ENCODE data around the gene MAT2A.

MAT2A gene

DNA sequence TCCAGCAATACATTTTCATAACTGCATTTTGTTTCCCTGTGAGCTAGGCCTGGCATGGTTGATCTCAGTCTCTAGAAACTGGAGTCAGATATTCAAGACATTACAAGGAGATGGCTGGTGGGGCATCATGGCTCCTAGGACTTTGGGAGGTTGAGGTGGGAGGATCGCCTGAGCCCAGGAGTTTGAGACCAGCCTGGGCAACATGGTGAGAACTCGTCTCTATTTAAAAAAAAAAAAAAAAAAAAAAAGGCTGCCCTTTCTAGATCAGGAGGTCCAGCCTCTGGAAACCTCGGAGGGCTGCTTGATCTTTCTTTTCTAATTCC lies 38.1 kb downstream of the MAT2A start:
- no peaks in the 10 kb centered on the region for H3K36me3 ChIP-seq (ENCODE audit: control insufficient read depth, low read depth, low read length)
- H3K9ac ChIP-seq (ENCODE audit: low read length) = no peak overlapping the region
- H3K27ac ChIP-seq (ENCODE audit: low read length) = no peak overlapping the region
- peak overlapping the region; percentile 62 for H3K4me3 ChIP-seq (ENCODE audit: low read length)
- peaks cover 27% of the 10 kb centered on the region for H3K27me3 ChIP-seq (ENCODE audit: control insufficient read depth, insufficient read depth, low read length)
- no peaks in the 10 kb centered on the region for H3K9me3 ChIP-seq (ENCODE audit: control insufficient read depth, low read depth, low read length)
- H3K4me1 ChIP-seq (ENCODE audit: control insufficient read depth, low read depth, low read length) = peaks cover 25% of the 10 kb centered on the region

DNA sequence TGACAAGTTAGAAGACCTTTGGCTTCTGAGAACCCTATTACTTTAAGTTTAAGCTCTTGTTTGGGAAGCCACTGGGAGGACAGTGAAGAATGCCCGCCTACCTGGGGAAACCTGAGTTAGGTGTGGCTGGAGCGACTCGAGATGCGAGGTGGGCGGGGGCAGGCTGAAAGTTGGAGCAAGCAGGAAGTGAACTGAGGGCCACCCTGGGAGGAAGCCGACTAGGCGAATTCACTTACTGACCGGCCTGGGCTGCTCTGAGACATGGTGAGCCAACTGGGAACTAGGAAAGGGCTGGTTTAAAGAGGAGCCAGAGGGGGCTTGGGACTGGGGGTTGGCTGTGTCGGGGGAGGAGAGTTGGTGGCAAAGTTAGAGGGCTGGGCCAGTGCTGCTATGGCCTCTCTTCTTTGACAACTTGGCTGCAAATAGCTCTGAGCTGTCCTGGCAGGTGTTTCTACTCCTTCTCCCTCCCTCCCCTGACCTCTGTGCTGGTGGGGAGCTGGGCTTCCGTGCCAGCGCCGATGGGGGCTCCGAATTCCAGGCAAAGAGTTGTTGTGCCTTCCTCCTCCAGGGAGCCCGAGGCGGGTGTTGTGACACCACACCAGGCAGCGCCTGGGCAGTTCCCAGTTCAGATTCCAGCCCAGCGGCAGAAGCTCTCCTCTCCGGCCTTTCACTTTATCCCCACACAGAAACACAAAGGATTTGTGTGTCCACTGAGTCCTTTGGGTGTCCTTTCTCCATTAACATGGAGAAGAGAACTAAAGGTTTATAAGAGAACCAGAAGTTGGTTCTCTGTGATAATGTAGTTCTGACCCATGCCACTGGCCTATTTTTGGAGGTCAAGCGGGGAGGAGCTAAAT lies 38.6 kb downstream of the MAT2A start, which contains the start of gene VAMP8:
Gene VAMP8 (plus strand): TSS at position 201 of the 857 bp plus-strand sequence. CDS start 61 bp downstream, at position 262.
- Histone ChIP-seq H3K9ac (ENCODE audit: low read length) (peak within 1 kb of the TSS; percentile 26), H3K27ac (ENCODE audit: low read length) (no peak within 1 kb of the TSS), H3K36me3 (ENCODE audit: control insufficient read depth, low read depth, low read length) (no peaks in the 10 kb centered on the region), H3K9me3 (ENCODE audit: control insufficient read depth, low read depth, low read length) (no peaks in the 10 kb centered on the region), H3K27me3 (ENCODE audit: control insufficient read depth, insufficient read depth, low read length) (peaks cover 23% of the 10 kb centered on the region), H3K4me3 (ENCODE audit: low read length) (peak within 1 kb of the TSS; percentile 62), H3K4me1 (ENCODE audit: control insufficient read depth, low read depth, low read length) (peaks cover 25% of the 10 kb centered on the region)

DNA sequence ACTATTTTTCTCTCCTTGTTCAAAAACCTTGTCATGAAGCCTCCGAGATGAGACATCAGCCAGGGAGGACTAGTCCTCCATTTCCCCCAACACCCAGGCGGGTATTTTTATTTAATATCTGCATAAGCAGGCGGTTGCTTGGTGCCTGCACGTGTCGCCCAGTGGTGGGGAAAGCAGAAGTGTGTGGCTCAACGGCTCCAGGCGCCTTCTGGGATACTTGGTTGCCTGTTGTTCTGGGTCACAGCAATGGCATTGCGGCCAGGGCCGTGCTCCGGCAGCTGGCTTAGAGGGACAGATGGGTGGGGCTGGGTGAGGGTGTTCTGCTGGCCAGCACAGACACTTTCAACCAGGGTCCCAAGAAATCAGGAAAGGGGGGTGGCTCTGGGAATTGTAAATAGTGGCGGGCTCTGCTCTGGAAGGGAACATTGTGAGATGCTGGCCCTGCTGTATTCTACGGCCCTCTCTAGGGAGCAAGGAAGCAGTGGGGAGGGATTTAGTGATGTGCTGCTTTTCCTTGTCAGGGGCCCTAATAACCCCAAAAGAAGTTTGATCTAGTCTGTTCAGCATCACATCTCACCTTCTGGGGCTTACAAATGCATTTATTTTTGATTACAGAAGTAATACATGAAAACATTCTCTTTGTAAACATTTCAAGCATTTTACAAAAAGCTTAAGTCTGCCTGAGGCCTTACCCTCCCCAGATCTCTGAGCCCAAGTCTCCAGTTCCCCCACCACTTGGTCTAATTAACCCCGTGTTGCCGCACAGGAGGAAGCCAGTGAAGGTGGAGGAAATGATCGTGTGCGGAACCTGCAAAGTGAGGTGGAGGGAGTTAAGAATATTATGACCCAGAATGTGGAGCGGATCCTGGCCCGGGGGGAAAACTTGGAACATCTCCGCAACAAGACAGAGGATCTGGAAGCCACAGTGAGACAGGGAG lies 39.5 kb downstream of the MAT2A start:
- Histone ChIP-seq H3K4me3 (ENCODE audit: low read length) (peak overlapping the region; percentile 62), H3K4me1 (ENCODE audit: control insufficient read depth, low read depth, low read length) (peaks cover 25% of the 10 kb centered on the region), H3K36me3 (ENCODE audit: control insufficient read depth, low read depth, low read length) (no peaks in the 10 kb centered on the region), H3K27me3 (ENCODE audit: control insufficient read depth, insufficient read depth, low read length) (peaks cover 22% of the 10 kb centered on the region), H3K27ac (ENCODE audit: low read length) (no peak overlapping the region), H3K9ac (ENCODE audit: low read length) (no peak overlapping the region), H3K9me3 (ENCODE audit: control insufficient read depth, low read depth, low read length) (no peaks in the 10 kb centered on the region)

DNA sequence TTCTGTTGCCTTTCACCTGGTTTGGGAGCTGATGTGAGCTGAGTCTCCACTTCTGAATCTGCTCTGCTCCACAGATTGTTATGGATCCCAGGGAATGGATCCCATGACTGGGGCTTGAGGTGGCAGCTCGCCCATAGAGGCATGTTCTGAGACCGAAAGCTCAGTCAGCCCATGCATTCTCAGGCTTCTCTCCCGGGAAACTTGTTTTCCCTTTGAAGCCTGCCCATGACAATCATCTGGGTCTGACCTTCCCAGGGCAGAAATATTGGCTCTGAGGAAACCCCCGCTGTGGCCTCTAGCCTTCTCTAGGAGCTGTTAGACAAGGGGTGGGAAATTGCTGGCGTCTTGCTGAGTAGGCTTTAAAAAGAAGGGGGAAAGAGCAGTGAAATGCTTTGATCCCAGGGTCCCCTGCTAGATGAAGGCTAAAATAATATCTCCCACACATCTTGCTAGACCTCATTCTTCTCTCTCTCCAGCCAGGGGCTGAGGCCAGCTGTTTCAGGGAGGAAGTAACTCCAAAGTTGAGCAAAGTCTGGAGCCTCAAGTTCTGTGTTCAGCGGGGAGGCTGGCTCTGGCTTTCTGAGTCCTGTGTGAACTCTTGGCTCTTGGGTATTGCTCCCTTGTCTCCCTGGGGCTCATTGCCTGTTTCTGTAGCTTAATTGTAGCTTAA lies 40.4 kb downstream of the MAT2A start:
- Histone ChIP-seq H3K27ac (ENCODE audit: low read length) (no peak overlapping the region), H3K4me3 (ENCODE audit: low read length) (peak overlapping the region; percentile 10), H3K4me1 (ENCODE audit: control insufficient read depth, low read depth, low read length) (peaks cover 25% of the 10 kb centered on the region), H3K36me3 (ENCODE audit: control insufficient read depth, low read depth, low read length) (no peaks in the 10 kb centered on the region), H3K9ac (ENCODE audit: low read length) (no peak overlapping the region), H3K9me3 (ENCODE audit: control insufficient read depth, low read depth, low read length) (no peaks in the 10 kb centered on the region), H3K27me3 (ENCODE audit: control insufficient read depth, insufficient read depth, low read length) (peaks cover 29% of the 10 kb centered on the region)

DNA sequence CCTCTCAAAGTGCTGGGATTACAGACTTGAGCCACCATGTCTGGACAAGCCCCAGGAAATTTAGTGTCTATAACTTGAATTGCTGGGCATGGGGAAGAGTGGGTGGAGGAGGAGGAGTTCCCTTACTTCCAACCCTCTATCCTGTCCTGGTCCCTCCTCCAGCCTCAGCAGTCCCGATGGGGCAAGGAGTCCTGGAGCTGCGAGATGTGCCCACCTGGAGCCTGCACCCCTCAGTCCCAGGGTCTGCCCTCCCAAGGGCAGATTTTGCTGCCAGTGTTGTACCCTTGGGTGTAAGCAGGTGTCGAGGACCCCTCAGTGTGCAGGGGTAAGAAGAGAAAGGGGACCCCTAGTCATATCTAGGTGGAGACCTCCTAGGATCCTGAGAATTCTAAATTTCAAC lies 41.2 kb downstream of the MAT2A start:
- peaks cover 29% of the 10 kb centered on the region for H3K4me1 ChIP-seq (ENCODE audit: control insufficient read depth, low read depth, low read length)
- H3K9ac ChIP-seq (ENCODE audit: low read length) = no peak overlapping the region
- no peaks in the 10 kb centered on the region for H3K9me3 ChIP-seq (ENCODE audit: control insufficient read depth, low read depth, low read length)
- no peak overlapping the region for H3K27ac ChIP-seq (ENCODE audit: low read length)
- no peak overlapping the region for H3K4me3 ChIP-seq (ENCODE audit: low read length)
- peaks cover 37% of the 10 kb centered on the region for H3K27me3 ChIP-seq (ENCODE audit: control insufficient read depth, insufficient read depth, low read length)
- H3K36me3 ChIP-seq (ENCODE audit: control insufficient read depth, low read depth, low read length) = no peaks in the 10 kb centered on the region

DNA sequence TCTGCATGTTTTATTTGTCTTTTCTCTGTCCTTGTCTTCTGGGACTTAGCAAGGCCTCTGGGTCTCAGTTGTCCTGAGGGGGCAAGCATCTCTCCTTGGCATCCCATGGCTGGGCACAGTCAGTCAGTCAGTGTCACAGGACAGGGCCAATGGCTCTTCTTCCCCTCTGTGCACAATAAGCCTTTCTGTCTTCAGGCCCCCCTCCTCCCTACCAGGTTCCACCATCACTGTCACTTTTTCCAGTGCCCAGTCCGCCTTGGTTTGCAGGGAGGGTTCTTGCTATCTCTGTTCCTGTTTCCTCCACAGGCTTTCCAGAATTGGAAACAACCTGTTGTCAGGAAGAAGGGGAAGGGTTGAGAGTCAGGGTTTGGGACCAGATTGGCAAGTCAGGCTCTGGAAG lies 43.5 kb downstream of the MAT2A start:
- Histone ChIP-seq H3K4me1 (ENCODE audit: control insufficient read depth, low read depth, low read length) (peaks cover 27% of the 10 kb centered on the region), H3K9ac (ENCODE audit: low read length) (no peak overlapping the region), H3K36me3 (ENCODE audit: control insufficient read depth, low read depth, low read length) (no peaks in the 10 kb centered on the region), H3K27ac (ENCODE audit: low read length) (no peak overlapping the region), H3K9me3 (ENCODE audit: control insufficient read depth, low read depth, low read length) (no peaks in the 10 kb centered on the region), H3K4me3 (ENCODE audit: low read length) (no peak overlapping the region), H3K27me3 (ENCODE audit: control insufficient read depth, insufficient read depth, low read length) (peaks cover 44% of the 10 kb centered on the region)

DNA sequence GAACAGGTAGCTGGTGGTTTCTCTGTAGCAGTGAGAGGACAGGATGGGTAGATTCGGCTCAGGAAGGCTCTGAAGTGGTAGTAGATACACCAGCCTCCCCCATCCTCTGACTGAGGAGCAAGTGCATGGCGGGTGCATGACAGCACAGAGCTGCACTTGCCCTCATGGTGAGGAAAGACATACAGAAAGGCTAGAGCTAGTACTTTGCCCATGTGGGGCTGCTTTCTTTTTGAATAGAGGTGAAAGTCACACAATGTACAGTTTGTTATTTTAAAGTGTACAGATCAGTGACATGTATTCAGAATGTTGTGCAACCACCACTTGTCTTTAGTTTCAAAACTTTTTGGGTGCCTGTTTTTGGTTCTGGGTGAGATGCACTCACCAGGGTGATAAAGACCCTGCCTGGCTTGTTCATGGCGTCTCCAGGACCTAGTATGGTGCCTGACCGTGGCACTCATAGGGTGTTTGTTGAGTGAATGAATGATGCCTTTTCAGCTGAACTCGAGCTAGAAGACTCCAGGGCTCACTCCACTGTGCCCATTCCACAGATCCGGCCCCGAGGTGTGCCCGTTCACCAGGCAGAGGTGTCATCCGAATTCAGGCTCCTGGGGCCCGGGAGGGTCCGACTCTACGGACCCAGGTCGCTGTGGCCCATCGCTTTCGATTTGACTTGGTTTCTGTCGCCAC lies 44.8 kb downstream of the MAT2A start:
- Histone ChIP-seq H3K27me3 (ENCODE audit: control insufficient read depth, insufficient read depth, low read length) (peaks cover 44% of the 10 kb centered on the region), H3K27ac (ENCODE audit: low read length) (no peak overlapping the region), H3K36me3 (ENCODE audit: control insufficient read depth, low read depth, low read length) (no peaks in the 10 kb centered on the region), H3K4me1 (ENCODE audit: control insufficient read depth, low read depth, low read length) (peaks cover 14% of the 10 kb centered on the region), H3K4me3 (ENCODE audit: low read length) (peak overlapping the region; percentile 52), H3K9me3 (ENCODE audit: control insufficient read depth, low read depth, low read length) (no peaks in the 10 kb centered on the region), H3K9ac (ENCODE audit: low read length) (no peak overlapping the region)

DNA sequence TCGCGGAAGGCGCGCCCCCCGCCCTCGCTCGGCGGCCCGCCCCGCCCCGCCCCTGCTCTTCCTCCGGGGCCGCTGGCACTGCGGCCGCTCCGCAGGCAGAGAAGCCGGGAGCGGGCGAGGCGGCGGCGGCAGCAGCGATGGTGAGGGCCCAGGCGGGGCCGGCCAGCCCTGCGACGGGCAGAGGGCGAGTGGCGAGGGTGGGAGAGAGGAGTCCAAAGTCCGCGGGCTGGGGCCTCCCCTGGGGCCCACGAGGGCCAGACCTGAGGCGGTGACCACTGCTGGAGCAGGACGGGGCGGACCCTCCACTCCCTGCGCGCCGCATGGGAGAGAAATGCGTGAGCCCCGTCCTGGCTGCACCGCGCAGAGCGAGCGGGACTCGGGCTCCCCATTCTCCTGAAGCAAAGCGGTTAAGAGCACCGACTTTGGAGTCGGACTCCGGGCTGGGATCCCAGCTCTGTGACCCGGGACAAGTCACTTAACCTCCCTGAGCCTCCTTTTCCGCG lies 45.4 kb downstream of the MAT2A start, which contains the start of gene VAMP5:
Gene VAMP5 (plus strand): TSS at position 78 of the 503 bp plus-strand sequence. CDS start 60 bp downstream, at position 138.
- H3K27me3 ChIP-seq (ENCODE audit: control insufficient read depth, insufficient read depth, low read length) = peaks cover 44% of the 10 kb centered on the region
- H3K4me3 ChIP-seq (ENCODE audit: low read length) = peak within 1 kb of the TSS; percentile 52
- no peaks in the 10 kb centered on the region for H3K9me3 ChIP-seq (ENCODE audit: control insufficient read depth, low read depth, low read length)
- H3K36me3 ChIP-seq (ENCODE audit: control insufficient read depth, low read depth, low read length) = no peaks in the 10 kb centered on the region
- no peak within 1 kb of the TSS for H3K9ac ChIP-seq (ENCODE audit: low read length)
- peaks cover 8% of the 10 kb centered on the region for H3K4me1 ChIP-seq (ENCODE audit: control insufficient read depth, low read depth, low read length)
- no peak within 1 kb of the TSS for H3K27ac ChIP-seq (ENCODE audit: low read length)

DNA sequence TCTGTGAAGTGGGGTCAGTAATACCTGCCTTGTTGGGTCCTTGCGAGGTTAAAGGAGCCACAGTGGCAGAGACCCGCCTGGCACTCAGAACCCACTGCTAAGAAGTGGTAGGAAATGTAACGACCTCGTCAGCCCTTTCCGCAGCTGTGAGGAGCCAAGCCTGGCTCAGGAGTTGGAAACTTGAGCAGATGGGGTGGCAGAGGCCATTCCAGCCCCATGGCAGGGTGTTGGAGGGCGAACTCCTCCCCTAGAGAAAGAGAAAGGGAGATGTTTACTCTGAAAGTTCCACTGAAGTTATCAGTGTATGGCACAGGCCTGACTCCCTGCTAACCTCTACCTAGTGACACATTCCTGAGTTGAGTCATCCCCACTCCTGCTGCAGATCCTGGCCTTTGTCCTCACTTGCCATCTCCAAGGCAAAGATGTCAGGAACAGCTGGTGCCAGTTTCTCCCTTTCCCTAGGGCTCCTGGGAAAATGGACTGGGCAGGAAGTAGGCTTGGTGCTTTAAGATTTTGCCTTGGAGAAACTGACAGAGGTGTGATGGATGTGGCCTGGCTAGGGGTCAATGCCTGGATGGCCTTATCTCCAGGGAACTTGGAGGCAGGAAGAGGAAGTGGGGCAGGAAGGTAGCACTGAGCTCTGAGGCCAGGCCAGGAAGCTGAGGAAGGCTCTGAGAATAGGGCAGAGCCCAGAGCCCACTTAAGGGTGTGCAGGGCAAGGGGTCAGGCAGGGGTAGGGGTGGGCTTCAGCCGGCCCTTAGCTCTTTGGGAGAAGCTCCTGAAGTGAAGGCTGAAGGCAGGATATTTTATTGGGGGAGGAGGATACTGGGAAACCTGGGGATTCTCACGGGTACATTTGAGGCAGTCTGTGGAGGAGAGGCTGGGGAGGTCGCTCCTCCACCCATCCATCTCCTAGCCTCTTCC lies 46.2 kb downstream of the MAT2A start:
- peaks cover 4% of the 10 kb centered on the region for H3K4me1 ChIP-seq (ENCODE audit: control insufficient read depth, low read depth, low read length)
- peak overlapping the region; percentile 52 for H3K4me3 ChIP-seq (ENCODE audit: low read length)
- no peak overlapping the region for H3K27ac ChIP-seq (ENCODE audit: low read length)
- H3K27me3 ChIP-seq (ENCODE audit: control insufficient read depth, insufficient read depth, low read length) = peaks cover 46% of the 10 kb centered on the region
- no peaks in the 10 kb centered on the region for H3K9me3 ChIP-seq (ENCODE audit: control insufficient read depth, low read depth, low read length)
- no peak overlapping the region for H3K9ac ChIP-seq (ENCODE audit: low read length)
- H3K36me3 ChIP-seq (ENCODE audit: control insufficient read depth, low read depth, low read length) = no peaks in the 10 kb centered on the region

DNA sequence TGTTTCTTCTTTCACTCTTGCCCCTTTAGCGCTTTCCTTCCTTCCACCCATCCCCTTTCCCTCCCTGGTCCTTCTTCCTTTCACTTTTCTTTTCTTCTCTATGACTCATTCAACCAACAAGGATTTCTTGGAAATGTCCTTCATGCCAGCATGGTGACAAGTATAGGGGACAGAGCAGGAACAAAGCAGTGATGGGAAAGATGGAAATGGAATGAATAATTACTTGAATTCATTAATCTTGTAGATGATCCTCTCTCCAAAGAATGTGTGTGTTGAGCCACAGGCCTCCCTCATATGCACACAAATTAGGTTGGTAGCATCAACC lies 46.8 kb downstream of the MAT2A start:
- Histone ChIP-seq H3K9ac (ENCODE audit: low read length) (no peak overlapping the region), H3K4me3 (ENCODE audit: low read length) (no peak overlapping the region), H3K27me3 (ENCODE audit: control insufficient read depth, insufficient read depth, low read length) (peaks cover 52% of the 10 kb centered on the region), H3K36me3 (ENCODE audit: control insufficient read depth, low read depth, low read length) (no peaks in the 10 kb centered on the region), H3K27ac (ENCODE audit: low read length) (no peak overlapping the region), H3K4me1 (ENCODE audit: control insufficient read depth, low read depth, low read length) (peaks cover 4% of the 10 kb centered on the region), H3K9me3 (ENCODE audit: control insufficient read depth, low read depth, low read length) (no peaks in the 10 kb centered on the region)
